Endothelial cell of umbilical vein (primary cell): ENCODE results near the gene CORO2B. TPM values are rescaled to one million over a fixed set of nuclear protein-coding genes. Genes with fewer than 3 reads are reported as not detected.

Experiments
- BruUV-seq: library from RNA; stranded (reverse); fragments of 400-500 nt; replicated peaks from 2 replicates; lab custom pipeline; 2021; lab: Mats Ljungman, UMichigan
- CTCF ChIA-PET: fragments of 300-600, 350-600 bp; sonication (Branson Sonifier 250); formaldehyde crosslinking; loops from one replicate; lab custom pipeline; 2021; ENCODE audit warnings: antibody characterized with exemption, inconsistent platforms; lab: Charles Lee
- POLR2A ChIA-PET: fragments of 300-600, 350-600 bp; sonication (Branson Sonifier 250); formaldehyde crosslinking; loops from one replicate; lab custom pipeline; 2021; ENCODE audit warnings: antibody characterized with exemption, inconsistent platforms; lab: Charles Lee
- DNase-seq: peaks from one replicate; pipeline ENCODE4 v3.0.0-alpha.2; 2011; ENCODE audit warnings: low read depth, low spot score
- FAIRE-seq: peaks from 2 replicates; lab custom pipeline; 2011; peaks lifted over from hg19 to GRCh38; lab: Jason Lieb, UNC
- H2AFZ ChIP-seq: 2 replicates; pipeline ENCODE4 v1.6.0; 2012; ENCODE audit warnings: low read depth, low read length, control low read depth, inconsistent platforms
- H3K27ac ChIP-seq: 2 replicates; pipeline ENCODE4 v1.5.1; 2011; ENCODE audit warnings: low read depth, mild to moderate bottlenecking, control low read depth, low read length, moderate library complexity; ENCODE audit not compliant: insufficient read depth
- H3K27me3 ChIP-seq, 2 experiments: 2 replicates each; pipeline versions ENCODE4 v1.6.0 to v1.6.1; 2011; ENCODE audit warnings: low read length in 2 of 2, mixed read lengths in 1 of 2; ENCODE audit not compliant: control insufficient read depth in 2 of 2, insufficient read depth in 2 of 2
- H3K36me3 ChIP-seq, 2 experiments: 2 replicates in 1 of 2; 3 replicates in 1 of 2; pipeline ENCODE4 v1.5.1; 2011; ENCODE audit warnings: low read length in 2 of 2, mild to moderate bottlenecking in 1 of 2, moderate library complexity in 1 of 2; ENCODE audit not compliant: control insufficient read depth in 2 of 2, insufficient read depth in 2 of 2; ENCODE audit errors: extremely low read depth in 1 of 2
- H3K4me1 ChIP-seq: 3 replicates; pipeline ENCODE4 v1.5.1; 2011; ENCODE audit warnings: mild to moderate bottlenecking, low read length; ENCODE audit not compliant: control insufficient read depth, insufficient read depth; ENCODE audit errors: extremely low read depth
- H3K4me2 ChIP-seq: 2 replicates; pipeline ENCODE4 v1.6.1; 2011; ENCODE audit warnings: low read length, control low read depth, mixed read lengths; ENCODE audit not compliant: insufficient read depth
- H3K4me3 ChIP-seq, 3 experiments: fragments of 200-600 bp in 1 of 3; sonication (generic), shearing (Covaris generic) in 1 of 3; replicated peaks in 1 of 3; 2 replicates each; pipeline ENCODE4 v1.5.1; 2011 to 2016; ENCODE audit warnings: control low read depth in 3 of 3, low read length in 3 of 3, mild to moderate bottlenecking in 2 of 3, inconsistent platforms in 1 of 3, low read depth in 1 of 3, moderate library complexity in 1 of 3; ENCODE audit not compliant: insufficient read depth in 1 of 3
- H3K79me2 ChIP-seq: 2 replicates; pipeline ENCODE4 v1.6.0; 2012; ENCODE audit warnings: low read length, inconsistent platforms; ENCODE audit not compliant: control insufficient read depth, insufficient read depth
- H3K9ac ChIP-seq: replicated peaks from 2 replicates; pipeline ENCODE3; 2011; ENCODE audit warnings: low read length, control low read depth; ENCODE audit not compliant: insufficient read depth; ENCODE audit errors: extremely low read depth
- H3K9me1 ChIP-seq: replicated peaks from 3 replicates; pipeline ENCODE4 v1.6.0; 2011; ENCODE audit warnings: mild to moderate bottlenecking, low read length; ENCODE audit not compliant: control insufficient read depth, insufficient read depth; ENCODE audit errors: extremely low read depth
- H3K9me3 ChIP-seq: replicated peaks from 2 replicates; pipeline ENCODE4 v1.5.1; 2012; ENCODE audit warnings: low read length, inconsistent platforms; ENCODE audit not compliant: control insufficient read depth, insufficient read depth
- H4K20me1 ChIP-seq: replicated peaks from 2 replicates; pipeline ENCODE3; 2011; ENCODE audit warnings: mild to moderate bottlenecking, low read length; ENCODE audit not compliant: control insufficient read depth, insufficient read depth; ENCODE audit errors: extremely low read depth
- EZH2 ChIP-seq: IDR thresholded peaks from 2 replicates; pipeline ENCODE4 v1.6.1; 2012; ENCODE audit warnings: borderline replicate concordance, low read depth, mild to moderate bottlenecking, moderate library complexity, low read length, inconsistent platforms; ENCODE audit not compliant: severe bottlenecking
- FOS ChIP-seq: IDR thresholded peaks from 2 replicates; pipeline ENCODE4 v1.6.1; 2011; ENCODE audit warnings: mild to moderate bottlenecking, low read length, moderate library complexity, borderline replicate concordance; ENCODE audit not compliant: insufficient read depth
- GATA2 ChIP-seq: IDR thresholded peaks from 2 replicates; pipeline ENCODE4 v1.7.0; 2011; ENCODE audit warnings: low read depth, mild to moderate bottlenecking, moderate library complexity, mixed read lengths, low read length; ENCODE audit not compliant: insufficient read length, insufficient read depth
- JUN ChIP-seq: IDR thresholded peaks from 2 replicates; pipeline ENCODE4 v1.6.1; 2011; ENCODE audit warnings: borderline replicate concordance, low read depth; ENCODE audit not compliant: insufficient read length, insufficient read depth
- MYC ChIP-seq: IDR thresholded peaks from one replicate; pipeline ENCODE4 v1.6.1; 2011; ENCODE audit warnings: mild to moderate bottlenecking, low read depth, low read length
- POLR2A ChIP-seq: IDR thresholded peaks from 2 replicates; pipeline ENCODE4 v1.6.1; 2012; ENCODE audit warnings: low read depth, mild to moderate bottlenecking, control low read depth, low read length
- POLR2AphosphoS5 ChIP-seq: IDR thresholded peaks from 2 replicates; pipeline ENCODE4 v1.6.1; 2012; ENCODE audit warnings: low read depth, mild to moderate bottlenecking, control low read depth, low read length, moderate library complexity; ENCODE audit not compliant: insufficient read depth
- dilution Hi-C: fragments of 300-500 bp; cut with MboI; formaldehyde crosslinking; loops from one replicate; pipeline ENCODE4 v1.15.0; 2019; ENCODE audit warnings: low sequenced_read_pairs; ENCODE audit not compliant: extremely low pct_ligation_motif_present
- intact Hi-C: fragments of 100-400 bp; cut with micrococcal nuclease; formaldehyde crosslinking; loops from one replicate; pipeline ENCODE4 v1.10.0; 2022
- polyA plus RNA-seq, 4 experiments: library from polyadenylated mRNA; depleted of rRNA in 3 of 4; stranded (reverse) in 3 of 4; unstranded in 1 of 4; fragments of >200 nt; gene quantifications; 2 replicates each; pipeline versions ENCODE4 v1.2.1 to v1.2.3, GENCODE V29; 2011 to 2012; ENCODE audit warnings: missing spikeins in 1 of 4
- total RNA-seq: library from RNA; stranded (reverse); gene quantifications from 2 replicates; pipeline ENCODE4 v1.2.3, GENCODE V29; 2021
- TF ChIP-seq, protein P1 (sequence below), 2 donors: IDR thresholded peaks; 1 replicate in 1 of 2; 2 replicates in 1 of 2; pipeline ENCODE4 v1.5.1; 2011; ENCODE audit warnings: low read length in 2 of 2, mild to moderate bottlenecking in 2 of 2, moderate library complexity in 2 of 2, control low read depth in 1 of 2, inconsistent platforms in 1 of 2, low read depth in 1 of 2; ENCODE audit not compliant: insufficient read depth in 1 of 2; ENCODE audit errors: extremely low read depth in 1 of 2
- TF ChIP-seq, protein P2 (sequence below): IDR thresholded peaks from 2 replicates; pipeline ENCODE4 v1.6.1; 2011; ENCODE audit not compliant: insufficient read depth, insufficient read length

Gene CORO2B
- total and polyA plus RNA-seq, 2 donors (not counting 3 experiments of a cell fraction or from before 2014, with no cell fraction given): 2.4 to 3.7 TPM

DNA sequence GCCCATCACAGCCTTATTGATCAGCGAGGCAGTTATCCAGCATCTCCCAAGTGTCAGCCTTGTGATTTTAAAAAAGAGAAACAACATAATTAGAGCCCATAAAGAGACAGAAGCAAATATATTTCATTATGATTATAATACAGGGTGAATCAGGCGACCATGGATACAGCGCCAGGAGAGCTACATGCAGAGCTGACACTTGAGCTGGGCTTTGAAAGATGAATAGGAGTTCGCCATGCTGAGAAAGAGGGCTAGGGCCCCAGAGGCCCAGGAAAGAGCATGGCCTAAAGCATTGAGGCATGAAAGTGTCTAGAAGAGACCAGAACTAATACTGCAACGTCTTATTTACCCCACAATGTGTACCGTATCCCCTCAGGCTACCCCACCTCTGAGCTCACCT lies 4.2 kb upstream of the CORO2B start:
- POLR2A ChIA-PET: no interaction called here
- no peaks in the 10 kb centered on the region for H3K79me2 ChIP-seq
- H3K9me3 ChIP-seq: no peaks in the 10 kb centered on the region
- no peaks in the 10 kb centered on the region for H4K20me1 ChIP-seq
- no peak overlapping the region for H3K27ac ChIP-seq
- H3K4me1 ChIP-seq: peaks cover 9% of the 10 kb centered on the region
- H2AFZ ChIP-seq: no peak overlapping the region
- H3K36me3 ChIP-seq: no peaks in the 10 kb centered on the region
- intact Hi-C loops: no loop called here
- no peaks in the 10 kb centered on the region for H3K9me1 ChIP-seq
- BruUV-seq: no TSS peak
- H3K4me2 ChIP-seq: no peak overlapping the region
- no peak overlapping the region for H3K9ac ChIP-seq
- no peak overlapping the region for H3K4me3 ChIP-seq
- CTCF ChIA-PET: interaction anchor here (1.0 to 7.2 kb wide), 8 partner anchors 11 to 350 kb away, joined by 3 to 52 read pairs (median 4); no protein-coding TSS in a partner anchor
- no peak for TF ChIP-seq JUN
- no peak for TF ChIP-seq POLR2AphosphoS5
- TF ChIP-seq EZH2: no peak
- no peak for TF ChIP-seq MYC
- TF ChIP-seq POLR2A: no peak
- TF ChIP-seq, protein P1, sequence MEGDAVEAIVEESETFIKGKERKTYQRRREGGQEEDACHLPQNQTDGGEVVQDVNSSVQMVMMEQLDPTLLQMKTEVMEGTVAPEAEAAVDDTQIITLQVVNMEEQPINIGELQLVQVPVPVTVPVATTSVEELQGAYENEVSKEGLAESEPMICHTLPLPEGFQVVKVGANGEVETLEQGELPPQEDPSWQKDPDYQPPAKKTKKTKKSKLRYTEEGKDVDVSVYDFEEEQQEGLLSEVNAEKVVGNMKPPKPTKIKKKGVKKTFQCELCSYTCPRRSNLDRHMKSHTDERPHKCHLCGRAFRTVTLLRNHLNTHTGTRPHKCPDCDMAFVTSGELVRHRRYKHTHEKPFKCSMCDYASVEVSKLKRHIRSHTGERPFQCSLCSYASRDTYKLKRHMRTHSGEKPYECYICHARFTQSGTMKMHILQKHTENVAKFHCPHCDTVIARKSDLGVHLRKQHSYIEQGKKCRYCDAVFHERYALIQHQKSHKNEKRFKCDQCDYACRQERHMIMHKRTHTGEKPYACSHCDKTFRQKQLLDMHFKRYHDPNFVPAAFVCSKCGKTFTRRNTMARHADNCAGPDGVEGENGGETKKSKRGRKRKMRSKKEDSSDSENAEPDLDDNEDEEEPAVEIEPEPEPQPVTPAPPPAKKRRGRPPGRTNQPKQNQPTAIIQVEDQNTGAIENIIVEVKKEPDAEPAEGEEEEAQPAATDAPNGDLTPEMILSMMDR (IDR thresholded peaks at IDR 0.05; ENCODE audit: extremely low read depth in 1 of 2, insufficient read depth in 1 of 2, low read depth in 1 of 2, low read length in 2 of 2): no peak
- no peak for TF ChIP-seq GATA2
- TF ChIP-seq, protein P2, sequence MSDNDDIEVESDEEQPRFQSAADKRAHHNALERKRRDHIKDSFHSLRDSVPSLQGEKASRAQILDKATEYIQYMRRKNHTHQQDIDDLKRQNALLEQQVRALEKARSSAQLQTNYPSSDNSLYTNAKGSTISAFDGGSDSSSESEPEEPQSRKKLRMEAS: no peak
- no peak for TF ChIP-seq FOS
- dilution Hi-C loops: no loop called here
- H3K27me3 ChIP-seq: peaks cover 33 to 49% of the 10 kb centered on the region in 2 experiments
- DNase-seq (no peak), FAIRE-seq (no peak)
